ENCODE data around the gene TMEM17. TPM values are rescaled to one million over a fixed set of nuclear protein-coding genes. Genes with fewer than 3 reads are reported as not detected.
A peak's percentile ranks its signal among the peaks of the same experiment; 100 is the strongest.

Gene TMEM17
- total RNA-seq (1.8 and 3.2 TPM in 2 replicates), polyA plus RNA-seq (5.0 and 7.0 TPM in 2 replicates)

GRCh38 chr2:62505750-62506420 lies at the start of gene TMEM17:
Gene TMEM17, minus strand, starts transcription at chr2:62506195. Its CDS starts 66 bp downstream, at chr2:62506129.
- H3K4me1 ChIP-seq (ENCODE audit: low read depth): peaks cover 5% of the 10 kb centered on the region
- peak within 1 kb of the TSS; percentile 58 for H3K4me3 ChIP-seq
- no peaks in the 10 kb centered on the region for H3K36me3 ChIP-seq
- H3K27ac ChIP-seq: peak within 1 kb of the TSS; percentile 87
- TF ChIP-seq, protein P1, sequence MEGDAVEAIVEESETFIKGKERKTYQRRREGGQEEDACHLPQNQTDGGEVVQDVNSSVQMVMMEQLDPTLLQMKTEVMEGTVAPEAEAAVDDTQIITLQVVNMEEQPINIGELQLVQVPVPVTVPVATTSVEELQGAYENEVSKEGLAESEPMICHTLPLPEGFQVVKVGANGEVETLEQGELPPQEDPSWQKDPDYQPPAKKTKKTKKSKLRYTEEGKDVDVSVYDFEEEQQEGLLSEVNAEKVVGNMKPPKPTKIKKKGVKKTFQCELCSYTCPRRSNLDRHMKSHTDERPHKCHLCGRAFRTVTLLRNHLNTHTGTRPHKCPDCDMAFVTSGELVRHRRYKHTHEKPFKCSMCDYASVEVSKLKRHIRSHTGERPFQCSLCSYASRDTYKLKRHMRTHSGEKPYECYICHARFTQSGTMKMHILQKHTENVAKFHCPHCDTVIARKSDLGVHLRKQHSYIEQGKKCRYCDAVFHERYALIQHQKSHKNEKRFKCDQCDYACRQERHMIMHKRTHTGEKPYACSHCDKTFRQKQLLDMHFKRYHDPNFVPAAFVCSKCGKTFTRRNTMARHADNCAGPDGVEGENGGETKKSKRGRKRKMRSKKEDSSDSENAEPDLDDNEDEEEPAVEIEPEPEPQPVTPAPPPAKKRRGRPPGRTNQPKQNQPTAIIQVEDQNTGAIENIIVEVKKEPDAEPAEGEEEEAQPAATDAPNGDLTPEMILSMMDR (IDR thresholded peaks at IDR 0.05; ENCODE audit: low read depth, low read length): no peak
- H3K9me3 ChIP-seq (ENCODE audit: low read depth): no peaks in the 10 kb centered on the region
- H3K27me3 ChIP-seq: no peaks in the 10 kb centered on the region
- DNase-seq (ENCODE audit: low read depth in 1 of 2, low spot score in 1 of 2): peak; percentile 92 to 97

DNA sequence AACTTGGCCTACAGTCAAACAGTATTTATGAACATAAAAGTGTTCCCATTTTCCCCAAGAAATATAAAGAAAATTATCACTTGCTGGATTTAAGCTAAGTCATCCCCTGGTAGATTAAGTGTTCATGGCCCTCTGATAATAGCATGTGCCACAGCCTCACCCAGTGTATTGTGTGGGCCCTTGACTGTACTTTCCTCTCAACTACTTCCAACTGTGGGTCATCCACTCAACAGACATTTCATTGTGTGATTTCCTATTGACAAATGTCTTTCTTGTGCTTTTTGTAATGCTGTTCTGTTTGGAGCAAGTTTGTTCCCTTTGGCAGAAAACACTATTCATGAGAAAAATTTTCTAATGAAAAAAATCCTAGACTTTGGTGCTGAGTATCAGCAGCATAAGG lies 48.4 kb upstream of the TMEM17 start:
- Histone ChIP-seq H3K27me3 (no peaks in the 10 kb centered on the region), H3K9me3 (ENCODE audit: low read depth) (no peaks in the 10 kb centered on the region)

GRCh38 chr2:62550461-62550860 lies 44.5 kb upstream of the TMEM17 start:
- no peaks in the 10 kb centered on the region for H3K27me3 ChIP-seq
- TF ChIP-seq, protein P1 (IDR thresholded peaks at IDR 0.05; ENCODE audit: low read depth, low read length): no peak
- no peak overlapping the region for H3K27ac ChIP-seq
- H3K4me3 ChIP-seq: no peak overlapping the region
- no peaks in the 10 kb centered on the region for H3K4me1 ChIP-seq (ENCODE audit: low read depth)
- H3K36me3 ChIP-seq: no peaks in the 10 kb centered on the region
- no peak for DNase-seq (ENCODE audit: low read depth in 1 of 2, low spot score in 1 of 2)
- H3K9me3 ChIP-seq (ENCODE audit: low read depth): no peaks in the 10 kb centered on the region

More for the DNA sequence above, 48.4 kb upstream of the TMEM17 start:
- DNase-seq (ENCODE audit: low read depth in 1 of 2, low spot score in 1 of 2): no peak
- TF ChIP-seq, protein P1 (IDR thresholded peaks at IDR 0.05; ENCODE audit: low read depth, low read length): no peak
- Histone ChIP-seq H3K36me3 (no peaks in the 10 kb centered on the region), H3K4me3 (no peak overlapping the region), H3K27ac (no peak overlapping the region), H3K4me1 (ENCODE audit: low read depth) (no peaks in the 10 kb centered on the region)

GRCh38 chr2:62547854-62548253 lies 41.9 kb upstream of the TMEM17 start:
- Histone ChIP-seq H3K9me3 (ENCODE audit: low read depth) (no peaks in the 10 kb centered on the region), H3K27me3 (no peaks in the 10 kb centered on the region), H3K27ac (no peak overlapping the region), H3K36me3 (no peaks in the 10 kb centered on the region), H3K4me3 (no peak overlapping the region), H3K4me1 (ENCODE audit: low read depth) (no peaks in the 10 kb centered on the region)
- TF ChIP-seq, protein P1 (IDR thresholded peaks at IDR 0.05; ENCODE audit: low read depth, low read length): no peak
- DNase-seq (ENCODE audit: low read depth in 1 of 2, low spot score in 1 of 2): no peak

DNA sequence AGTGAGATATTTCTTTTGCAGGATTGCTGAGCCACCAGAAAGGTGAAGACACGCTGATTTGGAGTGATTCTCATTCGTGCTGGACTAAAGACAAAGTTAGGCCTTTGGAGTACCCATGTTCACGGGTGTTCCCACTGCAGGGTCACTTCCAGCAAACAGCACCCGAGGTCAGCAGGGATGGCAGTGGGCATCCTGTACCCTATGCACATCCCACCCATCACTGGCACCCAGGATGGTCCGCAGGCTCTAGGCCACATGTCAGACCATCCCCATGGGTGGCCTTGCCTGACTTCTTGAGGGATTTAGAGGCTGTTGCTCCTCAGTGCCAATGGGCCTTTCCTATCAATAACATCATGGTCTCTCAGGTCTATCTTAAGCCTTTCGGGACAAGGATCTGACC lies 39.3 kb upstream of the TMEM17 start:
- Histone ChIP-seq H3K9me3 (ENCODE audit: low read depth) (no peaks in the 10 kb centered on the region), H3K4me1 (ENCODE audit: low read depth) (no peaks in the 10 kb centered on the region), H3K27ac (no peak overlapping the region), H3K27me3 (no peaks in the 10 kb centered on the region), H3K36me3 (no peaks in the 10 kb centered on the region), H3K4me3 (no peak overlapping the region)
- no peak for DNase-seq (ENCODE audit: low read depth in 1 of 2, low spot score in 1 of 2)
- TF ChIP-seq, protein P1 (IDR thresholded peaks at IDR 0.05; ENCODE audit: low read depth, low read length): no peak
